Tibial artery (tissue), 4 donors: ENCODE measurements around the gene CLK2.

Experiments
- DNase-seq, 2 donors: peaks; one replicate each; pipeline ENCODE4 v3.0.0-alpha.2; 2019
- H3K27ac ChIP-seq, 2 donors: fragments of 200-600 bp; sonication (generic) in 1 of 2; 1 replicate in 1 of 2; 2 replicates in 1 of 2; pipeline ENCODE4 v1.5.1; 2018 to 2019; ENCODE audit warnings: mild to moderate bottlenecking in 1 of 2
- H3K27me3 ChIP-seq, 2 donors: fragments of 200-600 bp; sonication (generic) in 1 of 2; one replicate each; pipeline versions ENCODE4 v1.5.1 to v1.6.0; 2016 to 2019
- H3K36me3 ChIP-seq, 3 donors: fragments of 200-600 bp; sonication (generic) in 2 of 3; one replicate each; pipeline ENCODE4 v1.5.1; 2016 to 2019; ENCODE audit warnings: mild to moderate bottlenecking in 2 of 3
- H3K4me1 ChIP-seq, 4 donors: fragments of 200-600 bp; sonication (generic) in 2 of 4; 1 replicate in 3 of 4; 2 replicates in 1 of 4; pipeline ENCODE4 v1.5.1; 2016 to 2019
- H3K4me3 ChIP-seq, 2 donors: fragments of 200-600 bp; sonication (generic) in 1 of 2; 1 replicate in 1 of 2; 2 replicates in 1 of 2; pipeline ENCODE4 v1.5.1; 2018 to 2019; ENCODE audit warnings: mild to moderate bottlenecking in 2 of 2
- H3K9me3 ChIP-seq, 3 donors: fragments of 200-600 bp; sonication (generic) in 1 of 3; one replicate each; pipeline ENCODE4 v1.5.1; 2016 to 2019
- CTCF ChIP-seq, 2 experiments: fragments of 200-600 bp in 1 of 2; fragments of 450-650 bp in 1 of 2; IDR thresholded peaks; one replicate each; pipeline ENCODE4 v1.5.1; 2017 to 2019; ENCODE audit warnings: antibody characterized with exemption in 2 of 2, mild to moderate bottlenecking in 1 of 2, moderate library complexity in 1 of 2
- intact Hi-C: fragments of 100-400 bp; cut with DNase I; formaldehyde crosslinking; loops from one replicate; pipeline ENCODE4 v1.15.0; 2023; ENCODE audit warnings: low total_unique reads

The CLK2 gene

GRCh38 chr1:155301342-155301841 lies 28.1 kb upstream of the CLK2 start, which contains the start of gene PKLR:
TSS of gene PKLR (minus strand) at chr1:155301438. CDS start at chr1:155301395, 43 bp downstream.
- intact Hi-C loops = no loop called here
- Histone ChIP-seq H3K9me3 (no peaks in the 10 kb centered on the region), H3K27me3 (peaks cover 0 to 12% of the 10 kb centered on the region in 2 donors), H3K36me3 (no peaks in the 10 kb centered on the region), H3K27ac (no peak within 1 kb of the TSS), H3K4me3 (no peak within 1 kb of the TSS), H3K4me1 (no peaks in the 10 kb centered on the region)
- TF ChIP-seq CTCF (IDR thresholded peaks at IDR 0.05) = no peak
- no peak for DNase-seq

- DNase-seq = no peak
- H3K36me3 ChIP-seq = no peaks in the 10 kb centered on the region
- H3K4me1 ChIP-seq = peaks cover 0 to 1% (median under 1%) of the 10 kb centered on the region in 4 donors
- H3K27me3 ChIP-seq = peaks cover 0 to 18% of the 10 kb centered on the region in 2 donors
- no peaks in the 10 kb centered on the region for H3K9me3 ChIP-seq
- no peak overlapping the region for H3K27ac ChIP-seq
- no peak for TF ChIP-seq CTCF (IDR thresholded peaks at IDR 0.05)
- intact Hi-C loops = no loop called here
- H3K4me3 ChIP-seq = no peak overlapping the region
Measured at GRCh38 chr1:155300553-155301329, 27.4 kb upstream of the CLK2 start.

- Histone ChIP-seq H3K9me3 (no peaks in the 10 kb centered on the region), H3K27me3 (peaks cover 0 to 25% of the 10 kb centered on the region in 2 donors), H3K4me1 (peaks cover 0 to 9% (median 4%) of the 10 kb centered on the region in 4 donors), H3K27ac (no peak overlapping the region), H3K36me3 (no peaks in the 10 kb centered on the region), H3K4me3 (no peak overlapping the region)
- TF ChIP-seq CTCF (IDR thresholded peaks at IDR 0.05) = no peak
- no peak for DNase-seq
- intact Hi-C loops = no loop called here
Measured at GRCh38 chr1:155300024-155300423, 26.7 kb upstream of the CLK2 start.

GRCh38 chr1:155297384-155297783 lies 24.1 kb upstream of the CLK2 start:
- Histone ChIP-seq H3K4me3 (no peak overlapping the region), H3K27me3 (peaks cover 0 to 34% of the 10 kb centered on the region in 2 donors), H3K27ac (no peak overlapping the region), H3K36me3 (no peaks in the 10 kb centered on the region), H3K9me3 (no peaks in the 10 kb centered on the region), H3K4me1 (peaks cover 0 to 12% (median 6%) of the 10 kb centered on the region in 4 donors)
- intact Hi-C loops = no loop called here
- no peak for DNase-seq
- no peak for TF ChIP-seq CTCF (IDR thresholded peaks at IDR 0.05)

- TF ChIP-seq CTCF (IDR thresholded peaks at IDR 0.05) = no peak
- no peak for DNase-seq
- Histone ChIP-seq H3K27me3 (peaks cover 0 to 34% of the 10 kb centered on the region in 2 donors), H3K36me3 (no peaks in the 10 kb centered on the region), H3K27ac (no peak overlapping the region), H3K9me3 (no peaks in the 10 kb centered on the region), H3K4me1 (peaks cover 0 to 12% (median 6%) of the 10 kb centered on the region in 4 donors), H3K4me3 (no peak overlapping the region)
- intact Hi-C loops = no loop called here
Measured at GRCh38 chr1:155296661-155297060, 23.4 kb upstream of the CLK2 start.
